ENCODE measurements around the gene BARHL2.

- TF ChIP-seq CTCF (IDR thresholded peaks at IDR 0.05) (no peak), POLR2A (IDR thresholded peaks at IDR 0.05) (no peak)
Measured at GRCh38 chr1:90718411-90719329, 1.6 kb upstream of the BARHL2 start.
